H54 (cell line): ENCODE measurements around the gene AP1G2.
"Not testable (repeated sequence)": the region's sequence is repeated elsewhere in the genome, so short reads cannot be mapped to it uniquely, and the experiment has no call there.

Experiments used
- DNase-seq: peaks from one replicate; pipeline ENCODE4 v3.0.0; 2011; ENCODE audit warnings: low spot score, mixed read lengths; ENCODE audit not compliant: insufficient read length
- FAIRE-seq: peaks from 3 replicates; lab custom pipeline; 2011; peaks lifted over from hg19 to GRCh38; lab: Jason Lieb, UNC
- POLR2A ChIP-seq: IDR thresholded peaks from 2 replicates; pipeline ENCODE4 v1.6.1; 2011; ENCODE audit warnings: low read depth, mild to moderate bottlenecking, low read length

AP1G2 gene

GRCh38 chr14:23538050-23538718 lies 29.4 kb downstream of the AP1G2 start:
- no peak for TF ChIP-seq POLR2A
- no peak for FAIRE-seq

GRCh38 chr14:23537351-23538049 lies 30.1 kb downstream of the AP1G2 start:
- DNase-seq (peak; percentile 58), FAIRE-seq (peak; percentile 74)
- no peak for TF ChIP-seq POLR2A

More at GRCh38 chr14:23538050-23538718, 29.4 kb downstream of the AP1G2 start:
- no peak for DNase-seq

- DNase-seq: not testable (repeated sequence)
Measured at GRCh38 chr14:23536906-23537305, 30.7 kb downstream of the AP1G2 start.

GRCh38 chr14:23536494-23536893 lies 31.1 kb downstream of the AP1G2 start:
- TF ChIP-seq POLR2A: no peak
- FAIRE-seq (no peak), DNase-seq (no peak)

More at GRCh38 chr14:23536906-23537305, 30.7 kb downstream of the AP1G2 start:
- not testable (repeated sequence) for FAIRE-seq

GRCh38 chr14:23535943-23536342 lies 31.6 kb downstream of the AP1G2 start:
- no peak for FAIRE-seq
- no peak for TF ChIP-seq POLR2A
- DNase-seq: no peak

GRCh38 chr14:23533652-23534435 lies 33.7 kb downstream of the AP1G2 start:
- no peak for TF ChIP-seq POLR2A
- FAIRE-seq: no peak
- DNase-seq: no peak

- FAIRE-seq: no peak
- TF ChIP-seq POLR2A: no peak
- no peak for DNase-seq
Measured at GRCh38 chr14:23532658-23533057, 34.9 kb downstream of the AP1G2 start.

- TF ChIP-seq POLR2A: no peak
- FAIRE-seq: no peak
- no peak for DNase-seq
Measured at GRCh38 chr14:23531391-23531790, 36.2 kb downstream of the AP1G2 start.

GRCh38 chr14:23530375-23531055 lies 37.1 kb downstream of the AP1G2 start:
- TF ChIP-seq POLR2A: no peak
- DNase-seq (no peak), FAIRE-seq (no peak)

GRCh38 chr14:23529016-23529415 lies 38.6 kb downstream of the AP1G2 start:
- no peak for TF ChIP-seq POLR2A
- DNase-seq (no peak), FAIRE-seq (no peak)

- no peak for TF ChIP-seq POLR2A
- no peak for DNase-seq
- no peak for FAIRE-seq
Measured at GRCh38 chr14:23528555-23528954, 39.0 kb downstream of the AP1G2 start.

- no peak for FAIRE-seq
- no peak for DNase-seq
- no peak for TF ChIP-seq POLR2A
Measured at GRCh38 chr14:23525611-23526010, 42.0 kb downstream of the AP1G2 start.

GRCh38 chr14:23524954-23525353 lies 42.6 kb downstream of the AP1G2 start:
- TF ChIP-seq POLR2A: no peak
- DNase-seq (no peak), FAIRE-seq (no peak)
